NCI-H2107 (cell line): ENCODE data around the gene PTGER2.

Source experiments
- DNase-seq: peaks from one replicate; lab custom pipeline; 2025; lab: John Stamatoyannopoulos, UW

PTGER2 gene

GRCh38 chr14:52339262-52339661 is 25.1 kb downstream of the PTGER2 start:
- DNase-seq = no peak

- DNase-seq = no peak
Measured at GRCh38 chr14:52342849-52343596, 28.9 kb downstream of the PTGER2 start.

DNA sequence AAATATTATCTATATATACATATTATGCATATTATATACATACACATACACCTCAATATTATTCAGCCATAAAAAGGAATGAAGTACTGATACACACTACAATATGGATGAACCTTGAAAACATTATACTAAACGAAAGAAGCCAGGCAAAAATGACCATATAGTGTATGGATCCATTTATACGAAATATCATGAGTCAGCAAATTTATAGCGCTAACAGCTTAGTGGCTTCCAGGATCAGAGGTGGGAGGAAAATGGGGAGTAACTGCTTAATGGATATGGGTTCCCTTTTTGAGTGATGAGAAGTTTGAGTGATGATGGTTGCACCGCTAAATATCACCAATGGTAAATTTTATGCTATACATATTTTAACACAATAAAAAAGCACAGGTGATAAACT is 32.7 kb downstream of the PTGER2 start:
- DNase-seq = no peak

- DNase-seq = no peak
Measured at GRCh38 chr14:52348279-52348678, 34.2 kb downstream of the PTGER2 start.

- no peak for DNase-seq
Measured at GRCh38 chr14:52348776-52349175, 34.7 kb downstream of the PTGER2 start.

DNA sequence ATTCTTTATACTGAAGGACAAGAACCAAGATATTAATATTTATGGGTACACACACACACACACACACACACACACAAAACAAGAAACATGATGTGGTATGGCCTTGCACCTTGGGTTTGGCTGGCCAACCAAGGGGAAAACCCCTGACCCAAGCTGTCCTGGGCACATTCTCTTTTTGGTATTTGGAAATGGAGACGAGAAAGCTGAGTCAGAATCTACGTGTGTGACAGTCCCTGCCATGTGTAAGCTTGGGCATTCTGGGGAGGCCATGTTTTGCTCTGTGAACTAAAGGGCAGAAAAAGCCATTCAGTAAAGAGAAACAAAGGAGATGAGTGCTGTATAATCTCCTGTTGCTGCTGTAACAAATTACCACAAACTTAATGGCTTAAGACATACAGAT is 35.6 kb downstream of the PTGER2 start:
- no peak for DNase-seq

- no peak for DNase-seq
Measured at GRCh38 chr14:52350445-52350844, 36.3 kb downstream of the PTGER2 start.

- no peak for DNase-seq
Measured at GRCh38 chr14:52351233-52352060, 37.3 kb downstream of the PTGER2 start.

GRCh38 chr14:52352061-52352491 is 38.0 kb downstream of the PTGER2 start:
- no peak for DNase-seq

- no peak for DNase-seq
Measured at GRCh38 chr14:52352569-52352968, 38.5 kb downstream of the PTGER2 start.

- no peak for DNase-seq
Measured at GRCh38 chr14:52354242-52354641, 40.1 kb downstream of the PTGER2 start.

- DNase-seq = no peak
Measured at GRCh38 chr14:52355016-52355431, 40.9 kb downstream of the PTGER2 start.

GRCh38 chr14:52355526-52355925 is 41.4 kb downstream of the PTGER2 start:
- no peak for DNase-seq

- no peak for DNase-seq
Measured at GRCh38 chr14:52356025-52356424, 41.9 kb downstream of the PTGER2 start.

DNA sequence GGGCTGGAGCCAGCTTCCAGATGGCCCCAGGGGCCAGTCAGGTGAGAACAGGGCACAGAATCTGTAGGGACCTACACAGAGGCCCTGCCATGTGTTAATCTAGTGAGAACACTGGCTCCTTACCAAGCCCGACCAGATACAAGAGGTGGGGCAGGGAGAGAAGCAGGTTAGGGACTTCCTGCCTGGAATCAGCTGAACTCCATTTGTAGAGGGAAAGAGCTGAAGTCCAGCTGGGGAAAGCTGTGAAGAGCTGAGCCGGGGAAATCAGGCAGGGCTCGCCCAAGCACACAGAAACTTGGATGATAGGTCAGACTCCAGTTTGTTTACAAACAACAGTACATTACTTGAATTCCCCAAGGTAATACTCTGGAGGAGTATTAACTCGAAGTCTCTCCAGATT is 46.7 kb downstream of the PTGER2 start:
- DNase-seq = no peak

GRCh38 chr14:52363041-52363704 is 49.1 kb downstream of the PTGER2 start:
- no peak for DNase-seq

DNA sequence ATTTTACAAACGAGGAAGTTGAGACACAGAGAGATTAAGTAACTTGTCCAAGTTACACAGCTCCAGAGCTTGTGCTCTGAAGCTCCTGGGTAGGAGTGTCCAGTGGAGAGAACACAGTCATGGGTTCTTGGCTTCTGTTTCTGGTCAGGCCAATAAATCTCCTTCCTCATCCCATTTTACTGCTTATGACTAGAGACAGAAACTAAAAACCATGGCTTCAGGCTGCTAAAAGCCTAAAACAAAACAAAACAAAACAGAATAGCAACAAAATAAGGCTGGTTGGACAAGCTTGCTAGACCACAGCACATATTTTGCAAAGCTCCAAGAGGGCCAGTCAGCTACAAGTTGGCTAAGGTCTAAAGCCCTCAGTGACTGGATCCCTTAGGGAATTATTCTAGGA is 49.8 kb downstream of the PTGER2 start:
- DNase-seq = no peak

DNA sequence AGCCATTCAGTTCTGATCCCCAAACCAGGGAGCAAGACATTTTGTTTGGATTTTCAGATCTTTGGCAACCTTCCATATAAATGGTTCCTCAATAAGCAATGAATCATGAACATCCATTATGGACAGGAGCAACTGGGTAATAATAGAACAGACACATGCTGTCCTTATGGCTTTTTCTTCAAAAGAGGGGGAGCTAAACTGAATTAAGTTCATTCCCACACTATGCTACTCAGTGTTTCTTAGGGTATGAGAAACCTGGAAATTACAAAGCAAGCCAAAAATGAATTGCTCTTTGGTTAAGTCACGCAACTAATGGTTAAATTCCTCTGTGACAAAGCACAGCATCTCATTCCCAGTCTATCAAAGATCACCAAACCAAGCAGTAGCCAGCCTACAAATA is 51.0 kb downstream of the PTGER2 start:
- DNase-seq = no peak

GRCh38 chr14:52366796-52367315 is 52.7 kb downstream of the PTGER2 start:
- no peak for DNase-seq

DNA sequence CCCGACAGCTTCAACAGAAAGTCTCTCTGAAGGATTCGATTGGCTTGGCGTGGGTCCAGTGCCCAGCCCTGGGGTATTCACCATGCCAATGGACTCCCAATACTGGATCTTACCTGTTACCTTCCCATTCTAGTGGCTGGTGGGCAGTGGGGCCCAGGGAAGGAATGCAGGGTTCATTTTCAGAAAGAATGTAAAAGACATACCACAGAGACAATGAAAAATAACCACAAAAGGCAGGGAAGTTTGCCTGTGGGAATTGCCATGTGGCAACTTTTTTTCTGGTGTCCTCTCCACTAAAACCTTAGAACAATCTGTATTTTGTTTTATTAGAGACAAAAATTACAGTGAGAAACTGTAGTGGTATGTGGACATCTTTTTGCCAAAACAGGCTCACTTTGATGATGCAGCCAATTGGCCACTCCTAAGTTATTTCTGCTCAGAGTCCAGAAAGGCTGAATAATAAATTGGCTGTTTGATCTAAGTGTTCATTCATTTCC is 55.2 kb downstream of the PTGER2 start:
- no peak for DNase-seq

- no peak for DNase-seq
Measured at GRCh38 chr14:52370406-52370935, 56.4 kb downstream of the PTGER2 start.

DNA sequence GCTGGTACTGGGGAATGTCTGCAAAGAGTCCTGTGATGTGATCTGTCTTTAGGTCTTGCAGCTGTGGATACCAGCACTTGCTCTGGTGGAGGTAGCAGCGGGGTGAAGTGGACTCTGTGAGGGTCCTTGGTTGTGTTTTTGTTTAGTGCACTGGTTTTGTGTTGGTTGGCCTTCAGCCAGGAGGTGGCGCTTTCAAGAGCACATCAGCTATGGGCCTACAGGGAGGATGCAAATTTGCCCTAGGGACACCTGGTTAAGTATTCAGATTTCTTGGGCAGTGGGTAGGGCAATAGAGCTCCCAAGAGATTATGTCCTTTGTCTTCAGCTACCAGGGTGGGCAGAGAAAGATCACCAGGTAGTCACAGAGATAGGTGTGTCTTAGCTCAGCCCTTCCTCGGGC is 63.8 kb downstream of the PTGER2 start:
- no peak for DNase-seq
